ENCODE data around the gene DEFB125. TPM values are rescaled to one million over a fixed set of nuclear protein-coding genes. Genes with fewer than 3 reads are reported as not detected.
"Not testable (repeated sequence)": the region's sequence is repeated elsewhere in the genome, so short reads cannot be mapped to it uniquely, and the experiment has no call there.

Gene DEFB125
- not detected in 2 replicates for total RNA-seq (2014; rRNA removed; shearing (Covaris generic))

GRCh38 chr20:87401-87800 is at the start of gene DEFB125:
TSS of gene DEFB125 (plus strand) at chr20:87672. CDS start at chr20:87710, 38 bp downstream.
- no peaks in the 10 kb centered on the region for H3K36me3 ChIP-seq
- H3K4me1 ChIP-seq, result no peaks in the 10 kb centered on the region
- H3K4me3 ChIP-seq, result no peak within 1 kb of the TSS
- H3K27me3 ChIP-seq, result no peaks in the 10 kb centered on the region
- DNase-seq, result no peak
- no peak within 1 kb of the TSS for H3K27ac ChIP-seq
- H3K9me3 ChIP-seq (replicated peaks), result no peaks in the 10 kb centered on the region

- no peak for DNase-seq
- H3K4me1 ChIP-seq, result no peaks in the 10 kb centered on the region
- no peaks in the 10 kb centered on the region for H3K9me3 ChIP-seq (replicated peaks)
- no peaks in the 10 kb centered on the region for H3K27me3 ChIP-seq
- no peak overlapping the region for H3K27ac ChIP-seq
- H3K36me3 ChIP-seq, result no peaks in the 10 kb centered on the region
- no peak overlapping the region for H3K4me3 ChIP-seq
These were observed 27.2 kb upstream of the DEFB125 start for GRCh38 chr20:60035-60918.

- H3K36me3 ChIP-seq, result no peaks in the 10 kb centered on the region
- H3K4me1 ChIP-seq, result no peaks in the 10 kb centered on the region
- no peak overlapping the region for H3K4me3 ChIP-seq
- DNase-seq, result no peak
- no peaks in the 10 kb centered on the region for H3K27me3 ChIP-seq
- no peaks in the 10 kb centered on the region for H3K9me3 ChIP-seq (replicated peaks)
- no peak overlapping the region for H3K27ac ChIP-seq
These were observed 26.2 kb upstream of the DEFB125 start for GRCh38 chr20:61230-61629.

GRCh38 chr20:61757-62156 is 25.7 kb upstream of the DEFB125 start:
- no peak overlapping the region for H3K27ac ChIP-seq
- H3K4me3 ChIP-seq, result no peak overlapping the region
- H3K4me1 ChIP-seq, result no peaks in the 10 kb centered on the region
- no peak for DNase-seq
- no peaks in the 10 kb centered on the region for H3K27me3 ChIP-seq
- H3K9me3 ChIP-seq (replicated peaks), result no peaks in the 10 kb centered on the region
- H3K36me3 ChIP-seq, result no peaks in the 10 kb centered on the region

- H3K4me3 ChIP-seq, result no peak overlapping the region
- no peaks in the 10 kb centered on the region for H3K36me3 ChIP-seq
- H3K9me3 ChIP-seq (replicated peaks), result no peaks in the 10 kb centered on the region
- DNase-seq, result no peak
- H3K27ac ChIP-seq, result no peak overlapping the region
- H3K4me1 ChIP-seq, result no peaks in the 10 kb centered on the region
- H3K27me3 ChIP-seq, result no peaks in the 10 kb centered on the region
These were observed 25.0 kb upstream of the DEFB125 start for GRCh38 chr20:62487-62886.

- H3K9me3 ChIP-seq (replicated peaks), result no peaks in the 10 kb centered on the region
- no peak for DNase-seq
- H3K4me1 ChIP-seq, result no peaks in the 10 kb centered on the region
- no peaks in the 10 kb centered on the region for H3K36me3 ChIP-seq
- no peak overlapping the region for H3K4me3 ChIP-seq
- no peaks in the 10 kb centered on the region for H3K27me3 ChIP-seq
- H3K27ac ChIP-seq, result no peak overlapping the region
These were observed 23.4 kb upstream of the DEFB125 start for GRCh38 chr20:64026-64603.

- no peaks in the 10 kb centered on the region for H3K4me1 ChIP-seq
- no peak overlapping the region for H3K4me3 ChIP-seq
- no peaks in the 10 kb centered on the region for H3K9me3 ChIP-seq (replicated peaks)
- H3K27me3 ChIP-seq, result no peaks in the 10 kb centered on the region
- no peak overlapping the region for H3K27ac ChIP-seq
- no peak for DNase-seq
- H3K36me3 ChIP-seq, result no peaks in the 10 kb centered on the region
These were observed 22.6 kb upstream of the DEFB125 start for GRCh38 chr20:64766-65322.

GRCh38 chr20:77231-77630 is 10.2 kb upstream of the DEFB125 start:
- H3K27me3 ChIP-seq, result no peaks in the 10 kb centered on the region

GRCh38 chr20:78338-78737 is 9.1 kb upstream of the DEFB125 start:
- Histone ChIP-seq H3K27me3 (no peaks in the 10 kb centered on the region), H3K27ac (no peak overlapping the region), H3K9me3 (replicated peaks) (0 out of 2 replicates have a peak, but pooled peaks cover 3% of the 10 kb centered on the region), H3K4me1 (0 out of 2 replicates have a peak, but pooled peaks cover 2% of the 10 kb centered on the region), H3K4me3 (no peak overlapping the region), H3K36me3 (no peaks in the 10 kb centered on the region)
- DNase-seq, result no peak

More at GRCh38 chr20:77231-77630, 10.2 kb upstream of the DEFB125 start:
- H3K4me3 ChIP-seq, result no peak overlapping the region
- 0 out of 2 replicates have a peak, but pooled peaks cover 2% of the 10 kb centered on the region for H3K4me1 ChIP-seq
- no peak for DNase-seq
- H3K27ac ChIP-seq, result no peak overlapping the region
- H3K9me3 ChIP-seq (replicated peaks), result 0 out of 2 replicates have a peak, but pooled peaks cover 3% of the 10 kb centered on the region
- no peaks in the 10 kb centered on the region for H3K36me3 ChIP-seq

GRCh38 chr20:79565-79964 is 7.9 kb upstream of the DEFB125 start:
- Histone ChIP-seq H3K9me3 (replicated peaks) (0 out of 2 replicates have a peak, but pooled peaks cover 3% of the 10 kb centered on the region), H3K27ac (no peak overlapping the region), H3K4me1 (0 out of 2 replicates have a peak, but pooled peaks cover 2% of the 10 kb centered on the region), H3K4me3 (no peak overlapping the region), H3K36me3 (no peaks in the 10 kb centered on the region), H3K27me3 (no peaks in the 10 kb centered on the region)
- no peak for DNase-seq

- Histone ChIP-seq H3K27me3 (no peaks in the 10 kb centered on the region), H3K27ac (no peak overlapping the region), H3K36me3 (no peaks in the 10 kb centered on the region), H3K4me3 (no peak overlapping the region), H3K9me3 (replicated peaks) (peaks cover 5% of the 10 kb centered on the region), H3K4me1 (no peaks in the 10 kb centered on the region)
- no peak for DNase-seq
These were observed 3.2 kb downstream of the DEFB125 start for GRCh38 chr20:90651-91050.

- Histone ChIP-seq H3K27ac (no peak overlapping the region), H3K27me3 (no peaks in the 10 kb centered on the region), H3K36me3 (no peaks in the 10 kb centered on the region), H3K4me1 (no peaks in the 10 kb centered on the region), H3K9me3 (replicated peaks) (peaks cover 9% of the 10 kb centered on the region), H3K4me3 (no peak overlapping the region)
- no peak for DNase-seq
These were observed 6.2 kb downstream of the DEFB125 start for GRCh38 chr20:93641-94040.

- Histone ChIP-seq H3K9me3 (replicated peaks) (peaks cover 9% of the 10 kb centered on the region), H3K4me3 (no peak overlapping the region), H3K27me3 (no peaks in the 10 kb centered on the region), H3K36me3 (no peaks in the 10 kb centered on the region), H3K27ac (no peak overlapping the region), H3K4me1 (no peaks in the 10 kb centered on the region)
- no peak for DNase-seq
These were observed 7.7 kb downstream of the DEFB125 start for GRCh38 chr20:95215-95614.

- not testable (repeated sequence) for DNase-seq; H3K27me3 ChIP-seq; H3K4me1 ChIP-seq; H3K9me3 ChIP-seq (replicated peaks); H3K4me3 ChIP-seq; H3K27ac ChIP-seq; H3K36me3 ChIP-seq
These were observed 10.2 kb downstream of the DEFB125 start for GRCh38 chr20:97691-98090.

GRCh38 chr20:101975-102374 is 14.5 kb downstream of the DEFB125 start:
- H3K27me3 ChIP-seq, result no peaks in the 10 kb centered on the region
- DNase-seq, result no peak
- H3K36me3 ChIP-seq, result no peaks in the 10 kb centered on the region
- no peak overlapping the region for H3K4me3 ChIP-seq
- H3K9me3 ChIP-seq (replicated peaks), result no peaks in the 10 kb centered on the region
- H3K27ac ChIP-seq, result no peak overlapping the region
- no peaks in the 10 kb centered on the region for H3K4me1 ChIP-seq

Measured in SJCRH30 (cell line).